ENCODE measurements around the gene KRTAP4-16. TPM values are rescaled to one million over a fixed set of nuclear protein-coding genes. Genes with fewer than 3 reads are reported as not detected.
"Not testable (repeated sequence)": the region's sequence is repeated elsewhere in the genome, so short reads cannot be mapped to it uniquely, and the experiment has no call there.

Gene KRTAP4-16
- total RNA-seq, 1 experiment from 2014 or later: not detected

GRCh38 chr17:41076788-41077187, 25.2 kb downstream of the KRTAP4-16 start:
- DNase-seq (ENCODE audit: low spot score): no peak

DNA sequence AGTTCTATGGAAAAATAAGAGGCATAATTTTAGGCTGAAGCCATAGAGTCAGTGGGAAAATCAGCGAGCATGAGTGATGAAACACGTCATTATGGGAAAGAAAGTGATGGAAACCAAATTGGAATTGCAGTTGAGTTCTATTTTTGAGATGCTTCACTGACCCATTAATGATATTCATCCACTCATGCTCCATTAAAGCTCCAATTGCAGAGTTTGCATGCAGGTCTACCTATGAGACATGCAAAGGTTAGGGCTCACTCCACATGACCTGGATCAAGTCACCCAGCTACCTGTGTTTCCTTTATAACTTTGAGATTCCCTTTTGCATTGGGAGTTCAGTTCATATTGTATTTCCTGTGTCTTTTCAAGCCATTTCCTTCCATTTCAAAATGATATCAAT, 28.3 kb downstream of the KRTAP4-16 start:
- no peak for DNase-seq (ENCODE audit: low spot score)

- no peak for DNase-seq (ENCODE audit: low spot score)
Observed at GRCh38 chr17:41071606-41072360, 30.2 kb downstream of the KRTAP4-16 start.

DNA sequence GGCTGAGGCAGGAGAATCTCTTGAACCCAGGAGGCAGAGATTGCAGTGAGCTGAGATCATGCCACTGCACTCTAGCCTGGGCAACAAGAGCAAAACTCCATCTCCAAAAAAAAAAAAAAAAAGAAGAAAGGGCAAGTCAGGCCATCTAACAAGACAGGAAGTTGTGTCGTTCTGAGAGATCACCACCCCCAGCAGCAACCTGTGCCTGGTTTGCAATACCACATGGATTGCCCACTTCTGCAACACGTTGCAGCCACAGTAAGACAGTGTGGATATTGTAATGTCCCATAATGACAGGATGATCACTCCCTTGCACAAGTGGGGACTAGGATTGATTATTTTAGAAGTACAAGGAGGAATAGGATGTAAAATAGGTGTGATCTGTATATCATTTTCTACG, 33.0 kb downstream of the KRTAP4-16 start:
- DNase-seq (ENCODE audit: low spot score): no peak

DNA sequence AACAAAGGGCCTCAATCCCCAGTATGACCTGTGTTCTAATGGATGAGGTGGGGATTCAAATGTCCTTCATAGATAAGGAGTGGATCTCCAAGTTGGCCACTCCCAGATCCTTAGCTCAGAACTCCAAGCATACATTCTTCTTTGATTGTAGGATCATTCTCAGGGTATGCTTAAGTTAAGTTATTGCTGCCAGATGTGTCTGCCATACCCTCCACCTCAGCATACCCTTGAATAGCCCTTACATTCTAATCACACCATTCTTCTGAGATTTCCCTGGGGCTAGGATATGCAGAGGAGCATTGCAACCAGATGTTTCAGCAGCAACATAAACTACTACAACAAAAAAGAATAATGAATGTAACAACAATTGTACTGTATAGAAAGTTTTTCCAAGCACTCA, 34.7 kb downstream of the KRTAP4-16 start:
- DNase-seq (ENCODE audit: low spot score): no peak

DNA sequence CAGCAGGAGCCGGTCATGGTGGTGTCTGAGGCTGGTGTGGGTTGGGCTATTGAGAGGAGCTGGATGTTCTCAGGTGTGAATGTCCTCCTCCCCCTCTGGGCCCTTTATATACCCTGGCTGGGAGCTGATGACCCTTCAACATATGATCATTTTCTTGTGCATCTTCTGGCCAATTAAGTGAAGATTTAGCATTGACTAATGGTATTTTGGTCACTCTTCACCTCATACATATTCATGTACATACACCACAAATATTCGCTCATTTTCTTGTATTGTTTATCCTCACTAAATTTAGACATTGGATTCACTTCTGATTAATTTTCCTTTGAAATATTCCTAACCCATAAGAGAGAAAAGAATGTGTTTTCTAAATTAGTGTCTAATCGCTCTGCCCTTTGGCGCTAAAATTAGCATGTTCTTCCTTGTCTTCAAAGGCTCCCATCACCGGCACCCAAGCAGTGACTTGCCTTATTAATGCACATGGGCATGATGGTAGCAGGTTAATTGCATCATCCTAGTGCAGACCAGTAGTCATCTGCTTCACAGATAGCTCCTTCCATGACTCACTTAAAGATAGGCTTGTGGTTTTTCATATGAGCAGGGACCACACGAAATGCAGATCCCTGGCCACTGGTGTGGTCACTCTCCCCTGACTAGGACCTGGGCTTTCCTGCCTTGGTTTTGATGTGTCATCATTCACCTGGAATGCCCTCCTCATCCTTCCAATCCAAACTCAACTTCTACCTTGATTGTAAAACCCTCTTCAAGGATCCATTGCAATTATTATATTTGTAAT, 36.0 kb downstream of the KRTAP4-16 start, which contains the start of gene KRTAP2-4:
TSS of gene KRTAP2-4 (minus strand) at position 51 of the 796 bp plus-strand sequence. CDS start at position 17, 34 bp downstream.
- peak; percentile 73 for DNase-seq (ENCODE audit: low spot score)

- DNase-seq (ENCODE audit: low spot score): not testable (repeated sequence)
Observed at GRCh38 chr17:41065016-41065689, 36.9 kb downstream of the KRTAP4-16 start.

- DNase-seq (ENCODE audit: low spot score): no peak
Observed at GRCh38 chr17:41064301-41064700, 37.7 kb downstream of the KRTAP4-16 start.

- DNase-seq (ENCODE audit: low spot score): no peak
Observed at GRCh38 chr17:41063449-41063848, 38.6 kb downstream of the KRTAP4-16 start.

GRCh38 chr17:41061964-41062363, 40.0 kb downstream of the KRTAP4-16 start:
- peak; percentile 56 for DNase-seq (ENCODE audit: low spot score)

GRCh38 chr17:41060052-41060604, 41.9 kb downstream of the KRTAP4-16 start, which contains the start of gene KRTAP2-3:
TSS of gene KRTAP2-3 (minus strand) at chr17:41060114. CDS start at chr17:41060050, 64 bp downstream.
- peak; percentile 79 for DNase-seq (ENCODE audit: low spot score)

DNA sequence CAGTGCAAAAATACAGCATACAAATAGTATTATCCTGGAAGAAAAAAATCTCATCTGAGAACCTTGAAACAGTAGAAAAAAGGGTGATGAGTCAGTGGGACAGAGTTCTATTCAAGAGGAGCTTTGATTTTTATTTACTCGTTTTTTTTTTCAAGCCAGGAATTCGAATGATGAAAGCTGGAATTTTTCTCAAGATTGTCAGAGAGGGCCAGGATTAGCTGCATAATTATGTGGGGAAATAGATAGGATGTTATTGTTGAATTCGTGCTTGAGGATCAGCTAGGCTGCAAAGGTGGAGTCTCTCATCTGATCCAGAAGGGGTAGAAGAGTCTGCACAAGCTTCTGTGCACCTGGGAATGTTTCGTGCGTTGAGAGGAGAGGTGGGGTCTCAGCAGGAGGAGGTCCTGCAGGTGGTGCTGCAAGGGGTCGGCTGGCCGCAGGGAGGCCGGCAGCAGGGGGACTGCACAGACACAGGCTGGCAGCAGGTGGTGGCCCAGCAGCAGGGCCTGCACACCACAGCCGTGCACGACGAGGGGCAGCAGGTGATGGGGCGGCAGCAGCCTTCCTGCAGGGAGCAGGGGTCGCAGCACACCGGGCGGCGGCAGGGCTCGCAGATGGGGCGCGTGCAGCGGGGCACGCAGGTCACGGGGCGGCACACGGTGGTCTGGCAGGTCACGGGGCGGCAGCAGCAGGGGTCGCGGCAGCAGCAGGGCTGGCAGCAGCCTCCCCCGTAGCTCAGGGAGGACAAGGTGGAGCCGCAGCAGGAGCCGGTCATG, 42.5 kb downstream of the KRTAP4-16 start:
- peak; percentile 23 for DNase-seq (ENCODE audit: low spot score)

DNA sequence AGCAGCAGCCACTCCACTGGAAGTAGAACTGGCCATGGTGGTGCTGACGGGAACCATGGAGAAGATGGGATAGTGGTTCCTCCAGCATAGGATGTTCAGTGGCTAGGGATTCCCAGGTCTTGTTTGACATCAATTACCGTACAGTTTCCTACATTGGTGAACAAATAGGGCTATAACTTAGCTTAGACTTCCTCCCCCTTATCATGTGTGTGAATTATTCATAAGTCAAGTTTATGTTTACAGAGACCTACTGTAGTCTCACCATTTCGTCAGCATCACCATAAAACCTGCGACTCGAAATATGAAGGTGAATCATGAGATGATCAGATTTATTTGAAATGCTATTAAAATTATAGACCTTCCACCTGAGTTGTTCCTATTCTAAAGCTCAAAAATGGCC, 43.3 kb downstream of the KRTAP4-16 start:
- no peak for DNase-seq (ENCODE audit: low spot score)

- DNase-seq (ENCODE audit: low spot score): no peak
Observed at GRCh38 chr17:41057547-41057946, 44.5 kb downstream of the KRTAP4-16 start.

DNA sequence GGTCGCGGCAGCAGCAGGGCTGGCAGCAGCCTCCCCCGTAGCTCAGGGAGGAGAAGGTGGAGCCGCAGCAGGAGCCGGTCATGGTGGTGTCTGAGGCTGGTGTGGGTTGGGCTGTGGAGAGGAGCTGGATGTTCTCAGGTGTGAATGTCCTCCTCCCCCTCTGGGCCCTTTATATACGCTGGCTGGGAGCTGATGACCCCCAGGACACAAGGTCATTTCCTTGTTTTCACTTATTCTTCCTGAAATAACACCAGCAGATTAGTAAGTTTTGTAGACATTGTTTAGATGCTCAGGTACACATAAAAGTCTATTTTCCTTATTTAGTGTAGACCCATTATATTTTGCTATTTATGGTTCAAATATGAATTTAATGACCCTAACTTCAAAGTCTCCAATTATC, 46.9 kb downstream of the KRTAP4-16 start, which contains the start of gene KRTAP2-2:
TSS of gene KRTAP2-2 (minus strand) at position 101 of the 400 bp plus-strand sequence. CDS start at position 82, 19 bp downstream.
- DNase-seq (ENCODE audit: low spot score): not testable (repeated sequence)

GRCh38 chr17:41054556-41054955, 47.5 kb downstream of the KRTAP4-16 start:
- not testable (repeated sequence) for DNase-seq (ENCODE audit: low spot score)

DNA sequence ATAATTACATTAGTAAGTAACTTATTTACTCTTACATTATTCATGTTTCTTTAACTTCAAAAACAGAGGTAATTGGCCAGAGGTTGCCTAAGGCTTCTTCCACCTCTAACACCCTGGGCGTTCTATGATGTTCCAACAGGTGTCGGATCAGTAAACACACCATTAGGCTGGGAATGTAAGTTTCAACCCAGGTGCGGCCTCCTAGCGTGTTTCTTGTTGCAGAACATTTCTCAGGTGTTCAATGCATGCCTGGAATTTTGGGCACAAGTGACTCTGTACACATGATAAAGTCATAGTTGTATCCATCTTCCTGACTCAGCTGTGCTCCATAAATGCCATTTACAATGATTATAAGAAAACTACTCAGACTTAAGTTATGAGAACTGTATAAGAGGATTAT, 48.0 kb downstream of the KRTAP4-16 start:
- no peak for DNase-seq (ENCODE audit: low spot score)

DNA sequence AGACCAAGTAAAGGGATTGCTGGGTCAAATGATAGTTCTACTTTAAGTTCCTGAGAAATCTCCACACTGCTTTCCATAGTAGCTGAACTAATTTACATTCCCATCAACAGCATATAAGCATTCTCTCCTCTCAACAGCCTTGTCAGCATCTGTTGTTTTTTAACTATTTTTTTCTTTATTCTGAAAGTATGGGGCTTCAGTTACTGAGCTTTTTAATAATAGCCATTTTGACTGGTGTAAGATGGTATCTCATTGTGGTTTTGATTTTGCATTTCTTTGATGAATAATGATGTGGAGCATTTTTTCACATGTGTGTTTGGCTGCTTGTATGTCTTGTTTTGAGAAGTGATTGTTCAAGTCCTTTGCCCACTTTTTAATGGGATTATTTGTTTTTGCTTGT, 49.4 kb downstream of the KRTAP4-16 start:
- no peak for DNase-seq (ENCODE audit: low spot score)
